Measurements from ENCODE around the gene RTKN.
A peak's percentile ranks its signal among the peaks of the same experiment; 100 is the strongest.
"Not testable (repeated sequence)": the region's sequence is repeated elsewhere in the genome, so short reads cannot be mapped to it uniquely, and the experiment has no call there.

Gene RTKN, protein sequence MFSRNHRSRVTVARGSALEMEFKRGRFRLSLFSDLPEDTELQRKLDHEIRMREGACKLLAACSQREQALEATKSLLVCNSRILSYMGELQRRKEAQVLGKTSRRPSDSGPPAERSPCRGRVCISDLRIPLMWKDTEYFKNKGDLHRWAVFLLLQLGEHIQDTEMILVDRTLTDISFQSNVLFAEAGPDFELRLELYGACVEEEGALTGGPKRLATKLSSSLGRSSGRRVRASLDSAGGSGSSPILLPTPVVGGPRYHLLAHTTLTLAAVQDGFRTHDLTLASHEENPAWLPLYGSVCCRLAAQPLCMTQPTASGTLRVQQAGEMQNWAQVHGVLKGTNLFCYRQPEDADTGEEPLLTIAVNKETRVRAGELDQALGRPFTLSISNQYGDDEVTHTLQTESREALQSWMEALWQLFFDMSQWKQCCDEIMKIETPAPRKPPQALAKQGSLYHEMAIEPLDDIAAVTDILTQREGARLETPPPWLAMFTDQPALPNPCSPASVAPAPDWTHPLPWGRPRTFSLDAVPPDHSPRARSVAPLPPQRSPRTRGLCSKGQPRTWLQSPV

DNA sequence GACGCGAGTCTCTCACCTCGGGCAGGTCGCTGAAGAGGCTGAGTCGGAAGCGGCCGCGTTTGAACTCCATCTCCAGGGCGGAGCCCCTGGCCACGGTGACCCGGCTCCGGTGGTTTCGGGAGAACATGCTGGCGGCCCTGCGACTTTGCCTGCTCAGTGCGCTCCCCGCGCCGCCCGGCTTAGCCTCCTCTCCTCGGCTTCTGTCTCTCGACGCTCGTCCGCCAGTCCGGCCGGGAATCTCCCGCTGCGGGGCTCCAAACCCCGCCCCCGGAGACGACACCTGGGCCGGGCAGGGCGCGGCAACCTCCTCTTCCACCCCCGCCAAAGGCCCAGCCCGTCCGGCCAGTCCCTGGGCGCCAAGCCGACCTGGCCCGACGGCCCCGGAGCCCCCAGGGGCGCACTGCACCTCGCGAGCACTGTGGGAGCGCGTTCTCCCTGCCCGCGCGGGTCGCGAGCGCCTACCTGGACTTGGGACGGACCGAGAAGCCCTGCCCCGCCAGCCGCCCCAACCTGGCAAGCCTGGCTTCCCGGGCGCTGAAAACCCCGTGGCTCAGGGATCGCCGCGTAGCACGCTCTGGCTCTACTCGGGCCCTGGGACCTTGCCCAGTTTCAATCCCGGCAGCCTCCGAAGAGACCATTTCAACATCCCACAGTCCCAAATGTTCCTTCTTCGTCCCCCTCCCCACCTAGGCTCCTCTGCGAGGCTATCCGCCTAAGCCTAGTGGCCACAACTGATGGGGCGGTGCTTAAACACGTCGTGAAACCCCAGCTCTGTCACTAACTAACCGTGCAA, at the start of gene RTKN:
Gene RTKN (minus strand): TSS at position 248 of the 793 bp plus-strand sequence. CDS start 121 bp downstream, at position 127.
- DNase-seq = peak in 2 of 6 experiments; percentile 21 to 40

DNA sequence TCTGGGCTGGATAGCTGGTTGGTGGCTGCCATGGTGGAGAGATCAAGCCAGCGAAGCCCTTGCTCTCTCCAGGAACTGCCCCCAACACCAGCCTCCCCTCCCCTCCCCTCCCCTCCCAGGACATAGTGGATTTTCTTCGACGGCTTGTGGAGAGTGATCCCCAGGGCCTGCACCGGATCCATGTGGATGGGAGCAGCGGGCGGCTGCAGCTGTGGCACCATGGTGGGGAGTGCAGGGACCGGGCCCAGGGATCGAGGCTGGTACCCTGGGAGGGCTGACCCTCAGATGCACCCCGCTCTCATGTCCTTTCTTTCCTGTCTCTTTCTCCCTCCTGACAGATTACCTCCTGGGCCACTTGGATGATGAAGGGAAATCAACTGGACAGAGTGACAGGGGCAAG, 48.2 kb upstream of the RTKN start:
- DNase-seq = no peak

DNA sequence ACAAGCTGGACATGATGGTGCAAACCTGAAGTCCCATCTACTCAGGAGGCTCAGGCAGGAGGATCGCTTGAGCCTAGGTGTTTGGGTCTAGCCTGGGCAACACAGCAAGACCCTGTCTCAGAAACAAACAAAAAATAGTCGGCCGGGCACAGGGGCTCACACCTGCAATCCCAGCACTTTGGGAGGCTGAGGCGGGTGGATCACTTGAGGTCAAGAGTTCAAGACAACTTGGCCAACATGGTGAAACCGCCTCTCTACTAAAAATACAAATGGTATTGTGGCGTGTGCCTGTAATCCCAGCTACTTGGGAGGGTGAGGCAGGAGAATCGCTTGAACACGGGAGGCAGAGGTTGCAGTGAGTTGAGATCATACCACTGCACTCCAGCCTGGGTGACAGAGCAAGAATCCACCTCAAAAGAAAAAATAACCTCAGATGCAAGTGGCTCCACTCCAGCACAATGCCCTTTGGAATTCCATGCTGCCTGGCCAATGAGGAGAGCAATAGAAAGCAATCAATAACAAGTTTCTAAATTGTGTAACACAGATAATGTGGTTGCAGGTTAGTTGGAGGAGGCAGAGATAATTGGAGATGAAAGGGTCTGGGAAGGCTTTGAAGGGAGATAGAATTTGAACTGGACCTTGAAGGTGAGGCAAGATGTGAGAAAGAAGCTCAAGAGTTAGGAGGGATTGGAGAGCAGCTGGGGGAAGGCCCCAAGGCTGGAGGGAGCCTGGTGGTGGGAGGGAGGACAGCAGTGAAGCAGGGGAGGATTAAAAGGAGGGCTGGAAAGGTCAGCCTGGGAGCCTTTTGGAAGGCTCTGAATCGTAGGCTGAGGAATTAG, 47.1 kb upstream of the RTKN start:
- DNase-seq = no peak

DNA sequence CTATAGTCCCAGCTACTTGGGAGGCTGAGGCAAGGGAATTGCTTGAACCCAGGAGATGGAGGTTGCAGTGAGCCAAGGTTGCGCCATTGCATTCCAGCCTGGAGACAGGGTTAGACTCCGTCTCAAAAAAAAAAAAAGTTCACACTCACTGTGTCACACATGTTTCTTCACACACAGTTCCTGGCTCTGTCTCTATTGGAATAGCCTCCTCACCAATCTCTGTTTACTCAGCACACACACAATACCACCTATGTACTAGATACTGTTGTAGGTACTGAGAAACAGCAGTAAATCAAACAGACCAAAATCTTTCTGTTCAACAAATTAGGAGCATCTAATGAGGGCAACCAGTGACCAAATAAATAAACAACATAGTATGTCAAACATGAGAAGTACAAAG, 44.4 kb upstream of the RTKN start:
- no peak for DNase-seq

DNA sequence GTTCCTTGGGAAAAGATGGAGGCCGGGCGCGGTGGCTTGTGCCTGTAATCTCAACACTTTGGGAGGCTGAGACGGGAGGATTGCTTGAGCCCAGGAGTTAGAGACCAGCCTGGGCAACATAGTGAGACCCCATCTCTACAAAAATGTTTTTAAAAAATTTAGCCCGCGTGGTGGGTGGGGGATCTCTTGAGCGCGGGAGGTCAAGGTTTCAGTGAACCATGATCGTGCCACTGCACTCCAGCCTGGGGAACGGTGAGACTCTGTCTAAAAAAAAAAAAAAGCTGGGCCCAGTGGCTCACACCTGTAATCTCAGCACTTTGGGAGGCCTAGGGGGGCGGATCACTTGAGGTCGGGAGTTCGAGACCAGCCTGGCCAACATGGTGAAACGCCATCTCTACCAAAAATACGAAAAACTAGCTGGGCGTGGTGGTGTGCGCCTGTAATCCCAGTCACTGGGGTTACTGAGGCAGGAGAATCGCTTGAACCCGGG, 42.0 kb upstream of the RTKN start:
- not testable (repeated sequence) for DNase-seq

DNA sequence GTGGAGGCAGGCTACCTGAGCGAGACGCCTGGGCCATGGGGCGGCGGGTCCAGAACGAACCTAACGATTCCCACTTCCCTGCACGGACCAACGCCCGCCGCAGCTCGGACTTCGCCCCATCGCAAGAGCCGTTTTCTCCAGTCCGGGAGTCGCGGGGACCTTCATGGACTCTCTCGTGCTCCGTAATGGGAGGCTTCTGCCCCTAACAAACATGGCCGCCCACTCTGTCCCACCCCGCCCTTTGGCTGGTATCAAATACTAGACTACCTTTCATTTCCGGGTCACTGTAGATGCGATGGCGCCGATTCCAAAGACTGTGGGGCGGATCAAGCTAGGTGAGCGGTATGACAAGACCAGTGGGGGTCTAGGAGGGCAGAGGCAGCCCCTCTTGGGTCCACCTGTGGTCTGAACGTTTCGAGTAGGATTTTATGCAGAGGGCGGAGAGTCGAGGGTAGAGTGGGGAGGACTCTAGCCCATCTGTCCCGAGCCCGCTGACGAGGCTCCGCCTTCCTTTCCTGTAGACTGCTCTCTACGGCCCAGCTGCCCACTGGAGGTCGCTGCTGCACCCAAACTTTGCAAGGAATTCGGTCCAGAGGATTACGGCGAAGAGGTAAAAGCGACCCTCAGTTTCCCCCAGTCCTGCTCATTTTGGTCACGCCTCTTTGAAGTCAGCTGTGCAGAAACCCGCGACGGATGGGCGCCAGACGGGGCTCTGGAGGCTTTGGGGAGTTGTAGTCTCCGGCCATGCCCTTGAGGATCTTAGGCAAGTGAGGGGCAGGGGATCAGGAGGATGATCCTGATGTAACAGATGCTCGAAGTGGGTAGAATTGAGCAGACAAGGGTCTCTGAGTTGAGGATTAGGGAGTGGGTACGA, 41.3 kb upstream of the RTKN start, which contains the start of the genes CCDC142 and TTC31:
Gene CCDC142 (minus strand): TSS at position 198 of the 874 bp plus-strand sequence. CDS start 161 bp downstream, at position 37.
Gene TTC31 (plus strand): TSS at position 281 of the 874 bp plus-strand sequence. CDS start 15 bp downstream, at position 296.
- peak; percentile 88 to 98 (median 95) for DNase-seq

DNA sequence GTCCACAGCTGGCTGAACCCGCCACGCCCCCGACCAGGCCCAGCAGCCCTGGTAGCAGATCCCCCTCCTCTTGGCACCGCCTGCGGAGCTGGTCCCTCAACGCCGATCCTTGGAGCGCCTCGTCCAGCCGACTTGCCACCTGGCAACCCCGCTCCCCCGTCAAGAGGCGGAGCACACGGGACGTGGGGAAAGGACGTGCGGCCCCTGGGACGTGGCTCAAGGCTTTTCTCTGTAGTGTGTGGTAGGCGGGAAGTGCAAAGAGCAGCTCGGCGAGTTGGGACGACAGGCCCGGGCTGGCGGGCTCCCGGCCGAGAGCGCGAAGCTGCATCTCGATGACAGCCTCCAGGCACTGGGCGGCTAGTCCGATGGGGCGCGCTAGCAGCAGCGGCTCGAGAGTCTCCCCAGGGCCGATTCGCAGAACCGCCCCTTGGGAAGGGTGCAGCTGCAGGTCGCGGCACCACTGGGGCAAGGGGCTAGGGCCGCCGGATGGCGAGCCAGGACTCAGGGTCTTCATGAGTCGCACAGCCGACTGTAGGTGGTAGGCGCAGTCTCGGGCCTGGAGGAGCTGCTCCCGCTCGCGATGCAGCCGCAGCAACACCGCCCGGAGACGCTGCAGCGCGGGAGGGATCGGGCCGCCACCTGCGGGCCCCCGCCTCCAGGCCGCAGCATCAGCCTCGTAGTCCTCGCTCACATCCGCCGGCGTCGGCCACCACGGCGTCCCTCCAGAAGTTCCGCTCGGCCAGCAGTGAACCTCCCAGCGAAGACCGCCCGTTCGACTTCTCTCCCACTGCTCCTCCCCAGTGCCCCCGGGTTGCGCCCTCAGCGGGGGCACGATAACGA, 40.4 kb upstream of the RTKN start:
- DNase-seq = peak in 3 of 6 experiments; percentile 38 to 74 (median 62)

DNA sequence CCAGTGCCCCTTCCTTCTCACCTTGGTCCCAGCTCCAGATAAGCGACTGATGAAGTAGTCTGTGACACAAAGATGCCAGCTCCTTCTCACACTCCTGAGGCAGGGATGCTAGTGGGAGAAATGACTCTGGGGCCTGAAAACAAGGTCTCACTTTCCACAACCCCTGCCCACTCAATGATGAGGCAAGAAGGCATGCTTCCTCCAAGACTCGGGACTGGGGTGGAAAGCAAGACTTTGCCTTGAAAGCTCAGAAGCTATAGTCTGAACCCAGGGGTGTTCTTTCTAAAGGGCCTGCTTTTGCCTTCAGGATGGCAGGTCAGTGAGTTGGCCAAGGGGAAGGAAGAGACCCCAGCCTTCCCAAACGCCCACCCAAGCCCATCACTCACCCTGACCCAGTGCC, 39.7 kb upstream of the RTKN start:
- DNase-seq = no peak

DNA sequence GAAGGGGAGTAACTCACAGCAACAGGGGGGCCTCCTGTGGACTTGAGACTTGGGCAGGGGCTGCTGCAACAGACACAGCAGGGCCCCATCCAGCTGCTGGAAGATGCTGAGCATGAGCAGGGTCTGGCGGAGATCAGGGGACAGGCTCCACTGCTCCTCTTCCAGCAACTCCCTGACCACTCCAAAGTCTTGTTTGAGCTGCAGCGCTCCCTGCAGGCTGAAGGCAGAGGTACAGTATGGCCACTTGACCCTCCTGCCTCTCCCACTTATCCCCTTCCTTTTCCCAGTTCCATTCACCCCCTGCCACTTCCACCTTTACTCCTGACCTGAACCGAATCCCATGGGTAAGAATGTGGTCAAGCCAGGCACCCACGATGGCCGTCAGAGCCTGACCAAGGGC, 33.2 kb upstream of the RTKN start:
- no peak for DNase-seq

DNA sequence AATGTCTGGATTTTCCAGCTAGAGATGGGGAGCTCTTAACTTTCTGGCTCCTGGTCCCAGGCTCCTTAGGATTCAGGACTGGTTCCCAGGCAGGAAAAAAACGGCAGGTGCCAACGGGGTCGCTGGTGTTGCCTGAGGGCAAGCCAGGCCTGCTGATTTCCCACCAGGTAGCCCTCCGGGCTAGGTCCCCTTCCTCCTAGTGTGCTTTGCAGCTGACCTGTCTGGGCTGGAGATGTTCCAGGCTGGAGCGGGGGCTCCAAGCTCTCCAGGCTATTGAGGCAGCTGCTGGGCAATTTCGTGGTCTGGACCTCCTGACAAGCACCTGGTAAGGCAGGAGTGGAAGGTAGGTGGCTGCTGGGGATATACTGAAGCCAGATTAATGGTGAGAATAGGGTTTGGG, 32.7 kb upstream of the RTKN start:
- DNase-seq = no peak

DNA sequence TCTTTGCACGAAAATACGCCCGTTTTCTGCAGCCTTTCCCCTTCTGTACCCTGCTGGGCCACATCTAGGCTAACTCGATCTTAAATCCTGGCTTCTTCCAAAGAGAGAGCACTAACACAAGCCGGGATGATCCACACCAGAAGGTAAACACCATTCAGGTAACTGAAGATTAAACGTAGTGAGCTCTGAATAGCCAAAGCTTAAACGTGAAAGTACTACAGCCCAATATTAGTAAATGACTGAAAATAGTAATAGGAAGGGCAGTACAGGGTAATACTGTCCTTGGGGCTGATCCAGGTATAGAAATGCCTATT, 31.2 kb upstream of the RTKN start:
- no peak for DNase-seq

DNA sequence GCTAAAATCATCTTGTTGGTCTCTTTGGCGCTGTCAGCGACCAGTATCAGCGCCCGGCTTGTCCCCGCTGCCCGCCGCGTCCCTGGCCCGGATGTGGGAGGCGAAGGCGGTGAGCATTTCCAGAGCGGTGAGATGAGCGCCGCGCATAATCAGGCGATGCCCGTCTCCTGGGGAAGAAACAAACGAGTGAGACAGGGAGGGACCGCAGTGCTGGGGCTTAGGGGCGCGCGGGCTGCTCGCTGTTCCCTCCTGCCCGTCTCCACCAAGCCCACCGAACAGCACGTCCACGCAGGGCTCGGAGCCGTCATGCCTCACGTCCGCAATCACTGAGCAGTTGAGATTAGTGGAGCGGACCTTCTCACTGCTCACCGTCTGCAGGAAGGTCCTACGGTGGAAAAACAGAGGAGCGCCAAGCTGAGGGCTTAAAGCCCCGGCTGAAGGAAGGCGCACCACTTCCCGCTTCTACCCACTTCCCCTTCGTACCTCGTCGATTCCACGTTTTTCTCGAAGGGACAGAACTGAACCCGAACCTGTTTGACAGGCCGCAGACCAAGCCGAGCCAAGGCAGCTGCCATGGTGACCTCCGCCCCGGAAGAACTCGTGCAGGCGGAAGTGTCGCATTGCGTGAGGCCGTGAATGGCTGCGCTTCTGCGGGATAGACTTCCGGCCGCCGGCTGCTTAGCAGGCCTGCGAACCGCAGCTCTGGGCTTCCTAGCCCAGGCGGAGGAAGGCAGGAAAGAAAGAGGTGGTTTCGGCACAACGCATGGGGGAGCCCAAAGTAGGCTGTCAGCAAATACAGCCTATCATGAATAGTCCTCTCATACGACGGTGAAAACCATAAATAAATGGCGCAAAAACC, 30.6 kb upstream of the RTKN start, which contains the start of gene MRPL53:
Gene MRPL53 (minus strand): TSS at position 595 of the 859 bp plus-strand sequence. CDS start 20 bp downstream, at position 575.
- DNase-seq = peak; percentile 88 to 96 (median 94)

DNA sequence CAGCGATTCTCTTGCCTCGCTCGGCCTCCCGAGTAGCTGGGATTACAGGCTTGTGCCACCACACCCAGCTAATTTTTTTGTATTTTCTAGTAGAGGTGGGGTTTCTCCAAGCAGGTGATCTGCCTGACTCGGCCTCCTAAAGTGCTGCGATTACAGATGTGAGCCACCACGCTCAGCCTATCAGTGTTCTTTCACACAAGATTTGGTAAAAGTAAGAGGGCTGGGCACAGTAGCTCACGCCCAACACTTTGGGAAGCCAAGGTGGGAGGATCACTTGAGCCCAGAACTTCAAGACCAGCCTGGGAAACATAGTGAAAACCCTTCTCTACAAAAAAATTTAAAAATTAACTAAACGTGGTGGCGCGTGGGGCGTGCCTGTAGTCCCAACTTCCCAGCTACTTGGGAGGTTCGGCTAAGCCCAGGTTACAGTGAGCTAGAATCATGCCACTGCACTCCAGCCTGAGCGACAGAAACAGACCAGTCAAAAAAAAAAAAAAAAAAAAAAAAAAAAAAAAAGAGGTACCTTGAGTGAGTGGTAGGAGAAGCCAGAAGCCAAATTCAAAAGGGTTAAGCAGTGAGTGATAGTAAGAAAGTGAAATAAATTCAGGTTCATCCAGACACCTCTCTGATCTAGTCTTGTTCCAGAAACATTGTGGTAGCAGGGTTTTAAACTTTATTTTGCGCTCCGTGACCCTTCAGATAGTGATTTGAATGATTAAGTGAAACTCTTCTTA, 29.8 kb upstream of the RTKN start:
- DNase-seq = peak in 1 of 6 experiments; percentile 42

DNA sequence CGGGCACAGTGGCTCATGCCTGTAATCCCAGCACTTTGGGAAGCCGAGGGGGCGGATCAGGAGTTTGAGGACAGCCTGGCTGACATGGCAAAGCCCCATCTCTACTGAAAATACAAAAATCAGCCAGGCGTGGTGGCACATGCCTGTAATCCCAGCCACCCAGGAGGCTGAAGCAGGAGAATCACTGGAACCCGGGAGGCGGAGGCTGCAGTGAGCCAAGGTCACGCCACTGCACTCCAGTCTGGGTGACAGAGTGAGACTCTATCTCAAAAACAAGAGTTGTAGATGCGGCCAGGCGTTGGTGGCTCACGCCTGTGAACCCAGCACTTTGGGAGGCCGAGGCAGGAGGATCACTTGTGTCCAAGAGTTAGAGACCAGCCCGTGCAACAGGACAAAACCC, 29.0 kb upstream of the RTKN start:
- not testable (repeated sequence) for DNase-seq

DNA sequence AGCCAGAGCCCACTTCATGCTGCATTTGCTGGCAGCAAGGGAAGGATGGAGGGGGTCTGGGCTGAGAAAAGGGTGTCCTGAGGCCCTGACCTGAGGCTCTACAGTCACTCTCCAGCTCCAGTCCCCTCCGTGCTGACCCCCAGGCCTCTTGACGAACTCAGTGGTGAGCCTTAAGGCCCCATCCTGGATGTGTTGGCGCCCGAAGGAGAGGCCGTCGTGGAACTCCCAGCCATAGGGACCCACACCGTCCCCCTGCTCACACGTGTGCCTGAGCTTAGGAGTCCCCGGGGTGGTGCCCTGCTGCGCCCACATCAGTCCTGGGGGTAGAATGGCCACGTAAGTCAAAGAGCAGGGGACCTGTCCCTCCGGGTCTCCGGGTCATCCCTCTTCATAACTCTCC, 22.7 kb upstream of the RTKN start:
- no peak for DNase-seq

DNA sequence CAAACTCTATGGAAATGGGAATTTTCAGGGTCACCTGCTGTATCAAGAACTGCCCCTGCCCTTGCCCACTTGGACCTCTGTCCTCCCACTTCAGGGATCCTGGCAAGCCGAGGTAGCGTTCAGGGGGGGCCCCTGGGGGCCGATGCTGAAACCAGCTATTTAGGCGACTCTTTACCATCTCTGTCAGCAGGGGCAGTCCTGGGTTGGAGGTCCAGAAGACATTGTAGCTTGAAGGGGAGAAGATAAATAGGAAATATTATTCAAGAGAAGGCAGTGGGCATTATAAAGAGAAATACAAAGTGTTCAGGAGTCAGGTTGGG, 21.0 kb upstream of the RTKN start:
- DNase-seq = no peak

DNA sequence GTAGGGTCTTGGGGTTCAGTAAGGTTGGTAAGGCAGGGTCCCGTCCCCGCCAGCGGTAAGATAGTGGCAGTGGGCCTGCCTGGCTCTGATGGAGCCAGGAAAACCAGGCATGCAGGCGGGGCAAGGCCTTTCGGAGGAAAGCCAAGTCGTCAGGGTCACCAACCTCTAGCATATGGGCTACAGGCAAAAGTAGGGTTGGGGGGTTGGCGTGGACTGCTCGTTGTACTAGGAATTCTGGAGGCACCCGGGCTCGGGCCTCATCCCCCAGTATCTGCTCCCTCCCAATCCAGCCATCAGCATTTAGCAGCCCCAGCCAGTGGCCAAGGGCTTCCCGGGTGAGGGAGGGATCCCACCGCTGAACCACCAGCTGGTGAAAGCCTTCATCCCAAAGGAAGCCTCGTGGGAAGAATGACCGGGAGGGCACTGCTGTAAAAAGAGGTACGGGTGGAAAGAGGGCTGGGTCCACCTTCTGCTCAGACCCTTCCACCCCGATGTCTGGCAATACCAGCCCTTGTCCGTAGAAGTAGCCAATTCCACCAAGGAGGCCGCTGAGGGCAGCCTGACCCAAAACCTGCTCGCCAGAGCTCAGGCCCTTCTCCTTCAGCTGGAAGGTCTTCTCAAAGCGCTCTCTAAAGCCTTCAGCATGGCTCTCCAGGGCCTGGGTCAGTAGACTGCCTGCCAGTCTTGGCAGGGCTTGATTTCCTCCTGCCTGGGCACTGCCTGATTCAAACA, 20.5 kb upstream of the RTKN start:
- DNase-seq = no peak

Data from stimulated activated naive CD4-positive, alpha-beta T cell (primary cell).